Prostate gland (tissue), 2 donors: ENCODE data around the gene ARHGAP26. TPM values are rescaled to one million over a fixed set of nuclear protein-coding genes. Genes with fewer than 3 reads are reported as not detected.

Source experiments
- DNase-seq: peaks from one replicate; pipeline ENCODE4 v3.0.0-alpha.2; 2019; ENCODE audit warnings: low spot score
- H3K27ac ChIP-seq, 2 donors: fragments of 200-600 bp; sonication (generic); 2 replicates each; pipeline ENCODE4 v1.5.1; 2017 to 2019
- H3K27me3 ChIP-seq: fragments of 200-600 bp; sonication (generic); replicated peaks from 2 replicates; pipeline ENCODE4 v1.5.1; 2019; ENCODE audit not compliant: insufficient read depth
- H3K36me3 ChIP-seq, 2 donors: fragments of 200-600 bp; sonication (generic); 1 replicate in 1 of 2; 2 replicates in 1 of 2; pipeline versions ENCODE4 v1.5.1 to v1.8.1; 2017 to 2019
- H3K4me1 ChIP-seq: fragments of 200-600 bp; sonication (generic); replicated peaks from 2 replicates; pipeline ENCODE4 v1.5.1; 2019
- H3K4me3 ChIP-seq, 2 donors: fragments of 200-600 bp; sonication (generic); 2 replicates each; pipeline ENCODE4 v1.5.1; 2017 to 2019
- H3K9me3 ChIP-seq: fragments of 200-600 bp; sonication (generic); 2 replicates; pipeline ENCODE4 v1.5.1; 2017
- CTCF ChIP-seq, 4 experiments: fragments of 200-600 bp in 2 of 4; fragments of 450-650 bp in 2 of 4; sonication (generic) in 2 of 4; IDR thresholded peaks; 1 replicate in 3 of 4; 2 replicates in 1 of 4; pipeline ENCODE4 v1.5.1; 2016 to 2019; ENCODE audit warnings: antibody characterized with exemption in 4 of 4, mild to moderate bottlenecking in 2 of 4, moderate library complexity in 2 of 4
- POLR2A ChIP-seq: fragments of 450-650 bp; IDR thresholded peaks from one replicate; pipeline ENCODE4 v1.6.1; 2016; ENCODE audit warnings: antibody characterized with exemption, mild to moderate bottlenecking
- POLR2AphosphoS5 ChIP-seq: sonication (generic); formaldehyde crosslinking; IDR thresholded peaks from one replicate; pipeline ENCODE4 v1.6.1; 2017; ENCODE audit warnings: antibody characterized with exemption
- WGBS: methylation state at CpG from one replicate; pipeline ENCODE4 v1.1.5; 2018; 5-methylcytosine and 5-hydroxymethylcytosine counted together
- intact Hi-C: fragments of 100-400 bp; cut with DNase I; formaldehyde crosslinking; loops from one replicate; pipeline ENCODE4 v1.14.2; 2022
- total RNA-seq, 2 donors: library from RNA; depleted of rRNA; stranded (reverse); fragments of >200 nt; gene quantifications; one replicate each; pipeline ENCODE4 v1.1.0, GENCODE V29; 2016

The ARHGAP26 gene
- total RNA-seq, 2 donors from 2014 or later, result 11.7 to 39.8 TPM

- Histone ChIP-seq H3K4me3 (no peak overlapping the region), H3K4me1 (no peaks in the 10 kb centered on the region), H3K27me3 (no peaks in the 10 kb centered on the region), H3K9me3 (no peaks in the 10 kb centered on the region), H3K36me3 (no peaks in the 10 kb centered on the region), H3K27ac (no peak overlapping the region)
- intact Hi-C loops, result loop anchor here (10.0 kb wide), 1 partner anchor 182 kb away; the partner anchor contains the start of gene NR3C1
- no peak for DNase-seq
- no peak for TF ChIP-seq POLR2AphosphoS5
- TF ChIP-seq POLR2A, result no peak
- TF ChIP-seq CTCF (IDR thresholded peaks at IDR 0.05), result no peak
- WGBS, result 41% methylated on average over 16 of the region's 16 CpGs
Measured at GRCh38 chr5:143222287-143223231, 452.4 kb downstream of the ARHGAP26 start.

GRCh38 chr5:143224672-143225071, 454.5 kb downstream of the ARHGAP26 start:
- no peak overlapping the region for H3K4me3 ChIP-seq
- H3K9me3 ChIP-seq, result no peaks in the 10 kb centered on the region
- no peak overlapping the region for H3K27ac ChIP-seq
- intact Hi-C loops, result loop anchor here (10.0 kb wide), 1 partner anchor 180 kb away; the partner anchor contains the start of gene NR3C1
- DNase-seq, result no peak
- no peaks in the 10 kb centered on the region for H3K36me3 ChIP-seq
- H3K27me3 ChIP-seq, result no peaks in the 10 kb centered on the region
- no peaks in the 10 kb centered on the region for H3K4me1 ChIP-seq
- TF ChIP-seq CTCF (IDR thresholded peaks at IDR 0.05) (no peak), POLR2AphosphoS5 (no peak)
- WGBS, result 98% methylated on average over 5 of the region's 5 CpGs

GRCh38 chr5:143225511-143225910, 455.3 kb downstream of the ARHGAP26 start:
- H3K27me3 ChIP-seq, result no peaks in the 10 kb centered on the region
- WGBS, result 93% methylated on average over 4 of the region's 4 CpGs
- H3K9me3 ChIP-seq, result no peaks in the 10 kb centered on the region
- H3K36me3 ChIP-seq, result no peaks in the 10 kb centered on the region
- H3K4me1 ChIP-seq, result no peaks in the 10 kb centered on the region
- no peak overlapping the region for H3K27ac ChIP-seq
- no peak for DNase-seq
- H3K4me3 ChIP-seq, result no peak overlapping the region
- TF ChIP-seq POLR2AphosphoS5 (no peak), CTCF (IDR thresholded peaks at IDR 0.05) (no peak), POLR2A (no peak)
- intact Hi-C loops, result loop anchor here (10.0 kb wide), 1 partner anchor 179 kb away; the partner anchor contains the start of gene NR3C1

GRCh38 chr5:143226361-143226760, 456.2 kb downstream of the ARHGAP26 start:
- H3K36me3 ChIP-seq, result no peaks in the 10 kb centered on the region
- H3K27ac ChIP-seq, result no peak overlapping the region
- H3K4me3 ChIP-seq, result no peak overlapping the region
- TF ChIP-seq CTCF (IDR thresholded peaks at IDR 0.05) (no peak), POLR2A (no peak), POLR2AphosphoS5 (no peak)
- no peaks in the 10 kb centered on the region for H3K27me3 ChIP-seq
- H3K4me1 ChIP-seq, result no peaks in the 10 kb centered on the region
- no peaks in the 10 kb centered on the region for H3K9me3 ChIP-seq
- intact Hi-C loops, result loop anchor here (10.0 kb wide), 1 partner anchor 178 kb away; the partner anchor contains the start of gene NR3C1
- DNase-seq, result no peak
- WGBS, result 67% methylated on average over 3 of the region's 3 CpGs
